GM18520 (cell line): ENCODE measurements around the gene GZMM.
A peak's percentile ranks its signal among the peaks of the same experiment; 100 is the strongest.

ENCODE experiments used
- ATAC-seq: cut with Tn5 transposase; IDR thresholded peaks from one replicate; pipeline ENCODE4 v1.9.1; 2021; ENCODE audit not compliant: unreplicated experiment

GZMM gene

GRCh38 chr19:558770-559439, 15.1 kb downstream of the GZMM start:
- ATAC-seq, result no peak

GRCh38 chr19:560121-560520, 16.3 kb downstream of the GZMM start:
- no peak for ATAC-seq

GRCh38 chr19:566403-566802, 22.6 kb downstream of the GZMM start:
- ATAC-seq, result no peak

- ATAC-seq, result no peak
Measured at GRCh38 chr19:566844-567243, 23.0 kb downstream of the GZMM start.

DNA sequence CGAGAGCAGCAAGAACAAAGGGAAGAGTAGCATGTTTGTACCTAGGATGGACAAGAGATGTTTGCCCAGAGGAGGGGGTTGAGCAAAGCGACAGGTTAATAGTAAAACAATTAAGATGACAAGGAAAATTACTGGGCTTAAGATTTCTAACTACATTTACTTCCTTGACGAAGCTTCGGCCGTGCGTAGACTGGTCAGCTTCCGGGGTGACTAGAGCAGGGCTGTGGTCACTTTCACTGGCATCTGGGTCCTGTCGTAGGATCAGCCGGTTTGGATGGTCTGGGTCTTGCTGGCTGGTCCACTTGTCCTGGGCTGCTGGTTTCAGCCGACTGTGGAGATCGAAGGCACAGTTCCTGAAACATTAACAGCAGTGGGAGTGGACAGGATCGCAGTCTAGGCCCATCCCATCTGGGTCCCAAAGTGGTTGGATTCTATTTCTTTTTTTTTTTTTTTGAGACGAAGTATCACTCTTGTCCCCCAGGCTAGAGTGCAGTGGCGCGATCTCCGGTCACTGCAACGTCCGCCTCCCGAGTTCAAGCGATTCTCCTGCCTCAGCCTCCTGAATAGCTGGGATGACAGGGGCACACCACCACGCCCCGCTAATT, 23.5 kb downstream of the GZMM start:
- ATAC-seq, result no peak

GRCh38 chr19:570251-570686, 26.4 kb downstream of the GZMM start:
- no peak for ATAC-seq

- ATAC-seq, result no peak
Measured at GRCh38 chr19:570937-571565, 27.2 kb downstream of the GZMM start.

GRCh38 chr19:571566-571974, 27.7 kb downstream of the GZMM start:
- no peak for ATAC-seq

DNA sequence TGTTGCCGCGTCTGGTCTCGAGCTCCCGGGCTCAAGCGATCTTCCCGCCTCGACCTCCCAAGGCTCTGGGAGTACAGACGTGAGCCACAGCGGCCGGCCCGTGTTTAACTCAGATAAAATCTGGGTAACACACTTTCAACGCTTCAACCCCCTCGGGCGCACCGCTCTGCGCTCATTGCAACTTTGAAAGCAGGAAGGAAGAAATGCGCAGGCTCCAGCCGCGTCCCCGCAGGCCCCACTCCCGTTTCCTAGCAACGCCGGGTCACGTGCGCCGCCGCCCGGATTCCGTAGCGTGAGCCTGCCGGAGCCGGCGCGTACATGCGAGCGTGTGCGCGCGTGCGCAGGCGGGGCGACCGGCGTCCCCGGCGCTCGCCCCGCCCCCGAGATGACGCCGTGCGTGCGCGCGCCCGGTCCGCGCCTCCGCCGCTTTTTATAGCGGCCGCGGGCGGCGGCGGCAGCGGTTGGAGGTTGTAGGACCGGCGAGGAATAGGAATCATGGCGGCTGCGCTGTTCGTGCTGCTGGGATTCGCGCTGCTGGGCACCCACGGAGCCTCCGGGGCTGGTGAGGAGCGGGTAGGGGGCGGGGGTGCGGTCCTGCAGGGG, 28.4 kb downstream of the GZMM start, which contains the start of gene BSG:
BSG (plus strand) TSS at position 457 of the 603 bp plus-strand sequence; CDS start at position 496, 39 bp downstream.
- peak; percentile 71 for ATAC-seq

DNA sequence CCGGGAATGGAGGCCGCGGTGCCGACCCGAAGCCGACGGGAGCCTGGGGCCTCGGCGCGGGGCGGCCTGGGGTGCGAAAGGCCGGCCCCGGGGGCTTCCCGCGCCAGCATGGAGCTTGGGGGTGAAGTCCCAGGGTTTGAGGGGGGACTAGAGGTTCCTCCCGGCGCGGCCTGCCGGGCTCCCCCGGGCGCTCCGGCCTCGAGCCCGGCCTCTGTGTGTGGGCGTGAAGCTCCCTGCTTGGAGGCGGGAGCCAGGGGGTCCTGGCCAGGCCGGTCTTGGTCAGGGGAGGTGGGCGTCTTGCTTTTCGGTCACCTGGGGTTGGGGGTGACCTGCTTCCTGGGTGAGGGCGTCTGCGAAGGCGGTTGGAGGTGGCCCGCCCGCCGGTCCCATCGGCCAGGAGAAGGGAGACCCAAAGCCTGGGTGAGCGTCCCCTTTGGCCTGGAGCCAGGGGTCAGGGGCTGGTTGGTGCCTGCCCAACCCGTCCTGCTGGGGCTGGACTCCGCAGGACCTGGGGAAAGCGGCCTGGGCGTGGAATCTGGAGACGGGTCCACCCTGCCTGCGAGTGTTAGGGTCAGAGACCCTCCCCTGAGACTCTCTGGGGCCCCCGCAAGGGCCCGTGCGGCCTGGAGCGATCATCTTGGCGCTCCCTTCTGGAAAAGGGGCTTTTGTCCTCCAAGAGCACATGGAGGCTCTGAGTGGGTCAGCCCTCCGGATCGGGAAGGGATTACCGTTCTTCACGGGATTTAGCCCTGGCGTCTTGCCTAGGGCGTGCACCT, 29.1 kb downstream of the GZMM start:
- peak; percentile 17 for ATAC-seq

DNA sequence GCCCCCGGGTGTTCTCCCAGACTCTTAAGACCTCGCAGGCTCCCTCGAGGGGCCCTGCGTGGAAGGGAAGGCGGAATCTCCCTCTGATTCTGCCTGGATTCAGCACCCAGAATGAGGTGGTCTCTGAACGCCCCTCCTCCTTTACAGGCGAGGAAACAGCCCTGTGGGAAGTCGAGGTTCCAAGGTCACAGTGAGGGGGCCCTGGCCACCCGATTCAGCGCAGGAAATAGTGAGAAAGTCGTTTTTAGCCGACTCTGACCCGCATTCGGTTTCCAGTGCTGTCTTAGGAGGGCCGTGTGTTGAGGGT, 29.6 kb downstream of the GZMM start:
- ATAC-seq, result no peak

DNA sequence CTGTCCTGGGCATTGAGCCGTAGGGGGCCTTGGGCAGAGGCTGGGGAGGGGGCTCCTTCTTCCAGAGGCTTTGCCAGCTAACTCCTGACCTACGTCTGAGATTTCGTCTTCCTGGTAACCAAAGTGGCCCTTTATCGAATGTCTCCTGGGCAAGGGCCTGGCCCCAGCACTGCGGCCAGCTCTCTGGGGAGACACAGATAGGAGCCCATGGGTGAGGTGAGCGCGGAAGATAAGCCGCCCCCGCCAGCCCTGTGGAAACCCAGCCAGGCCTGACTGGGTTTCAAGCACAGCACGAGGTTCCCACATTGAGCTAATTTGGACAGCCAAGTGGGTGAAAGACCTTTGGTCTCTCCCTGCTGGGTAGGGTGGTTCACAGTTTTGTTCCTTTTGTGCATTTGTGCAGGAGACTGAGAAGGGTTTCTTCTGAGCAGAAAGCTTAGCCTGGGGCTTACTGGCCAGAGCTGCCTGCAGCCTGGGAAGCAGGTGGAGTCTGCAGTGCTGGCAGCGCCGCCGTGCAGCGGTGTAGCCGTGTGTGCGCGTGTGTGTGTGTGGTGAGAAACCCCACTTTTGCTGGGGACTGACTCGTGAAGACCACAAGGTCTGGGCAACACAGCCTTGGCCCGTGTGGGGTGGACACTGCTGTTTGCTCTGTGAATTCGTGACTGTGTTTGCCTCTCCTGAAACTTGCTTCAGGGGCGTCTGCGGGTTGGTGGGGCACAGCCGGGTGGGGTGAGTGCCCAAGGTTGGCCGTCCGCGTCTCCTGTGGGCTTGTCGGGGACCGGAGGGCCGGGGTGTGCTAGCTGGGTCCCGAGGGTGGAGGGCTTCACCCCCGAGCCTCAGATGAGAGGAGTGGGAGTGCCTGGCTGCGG, 31.0 kb downstream of the GZMM start:
- ATAC-seq, result no peak

DNA sequence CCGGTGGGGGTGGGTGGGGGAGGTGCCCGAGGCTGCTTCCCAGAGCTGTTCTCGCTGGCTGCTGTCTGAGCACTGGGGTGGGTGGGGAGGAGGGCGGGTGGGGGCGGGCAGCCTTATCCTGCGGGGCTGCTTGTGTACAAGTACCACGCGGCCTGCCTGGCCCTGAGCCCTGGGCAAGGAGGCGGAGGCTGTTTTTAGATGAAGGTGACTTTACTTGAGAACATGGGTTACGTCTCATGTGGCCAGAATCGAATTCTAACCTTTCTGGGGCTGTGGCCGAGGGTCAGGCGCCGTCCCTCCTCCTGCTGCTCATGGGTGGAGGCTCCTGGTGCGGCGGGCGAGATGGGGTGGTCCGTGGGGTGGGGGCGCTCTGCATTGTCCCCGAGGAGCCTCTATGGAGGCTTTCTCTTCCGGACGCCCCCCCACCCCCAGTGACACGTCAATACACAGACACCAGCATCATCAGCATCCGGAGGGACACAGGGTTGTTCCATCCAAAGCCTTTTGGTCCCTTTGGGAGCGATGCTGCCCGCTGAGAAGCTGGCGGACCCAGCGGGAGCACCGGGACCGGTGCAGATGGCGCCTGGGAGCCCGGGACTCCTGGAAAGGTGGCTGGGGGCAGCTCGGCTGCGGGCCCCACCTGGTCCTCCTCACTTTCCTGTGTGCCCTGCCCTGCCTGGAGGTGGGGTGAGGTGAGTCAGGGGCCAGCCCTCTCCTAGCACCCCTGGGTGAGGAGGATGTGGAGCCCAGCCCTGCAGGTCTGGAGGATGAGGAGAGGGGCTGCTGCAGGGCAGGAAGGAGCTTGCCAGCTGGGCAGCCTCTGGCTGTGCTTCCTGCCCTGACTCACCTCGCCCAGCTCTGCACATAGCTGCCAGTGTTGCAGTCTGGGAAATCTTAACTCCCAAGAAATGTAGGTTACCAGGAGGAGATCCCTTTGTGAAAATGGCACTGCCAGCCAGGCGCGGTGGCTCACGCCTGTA, 32.0 kb downstream of the GZMM start:
- ATAC-seq, result no peak

GRCh38 chr19:576768-577438, 33.0 kb downstream of the GZMM start:
- ATAC-seq, result no peak

DNA sequence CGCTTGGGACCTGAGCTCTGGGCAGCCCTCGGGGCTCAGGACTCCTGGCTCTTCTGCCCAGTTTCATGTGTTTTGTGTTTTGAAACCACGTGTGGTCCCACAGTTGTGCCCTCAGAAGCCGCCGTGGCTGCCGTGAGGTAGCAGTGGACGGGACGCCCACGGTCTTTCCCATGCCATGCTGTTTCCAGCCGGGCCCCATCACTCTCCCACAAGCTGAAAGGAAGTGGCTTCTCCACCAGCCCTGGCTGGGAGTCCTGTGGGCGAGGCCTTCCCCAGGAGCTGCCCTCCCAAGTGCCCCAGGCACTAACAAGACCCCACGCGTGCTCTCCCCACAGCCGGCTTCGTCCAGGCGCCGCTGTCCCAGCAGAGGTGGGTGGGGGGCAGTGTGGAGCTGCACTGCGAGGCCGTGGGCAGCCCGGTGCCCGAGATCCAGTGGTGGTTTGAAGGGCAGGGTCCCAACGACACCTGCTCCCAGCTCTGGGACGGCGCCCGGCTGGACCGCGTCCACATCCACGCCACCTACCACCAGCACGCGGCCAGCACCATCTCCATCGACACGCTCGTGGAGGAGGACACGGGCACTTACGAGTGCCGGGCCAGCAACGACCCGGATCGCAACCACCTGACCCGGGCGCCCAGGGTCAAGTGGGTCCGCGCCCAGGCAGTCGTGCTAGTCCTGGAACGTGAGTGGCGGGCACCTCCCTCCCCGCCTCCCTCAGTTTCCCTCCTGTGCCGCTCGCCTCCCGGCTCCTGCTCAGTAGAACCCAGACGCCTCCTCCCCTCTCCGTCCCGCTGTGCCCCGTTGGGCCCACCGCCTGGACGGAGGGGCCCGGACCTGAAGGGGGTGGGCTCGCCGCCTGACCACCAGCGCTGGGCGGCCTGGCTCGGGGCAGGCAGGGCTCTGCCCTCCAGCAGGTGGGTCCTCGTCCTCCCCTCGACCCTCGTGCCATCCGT, 33.9 kb downstream of the GZMM start:
- no peak for ATAC-seq

DNA sequence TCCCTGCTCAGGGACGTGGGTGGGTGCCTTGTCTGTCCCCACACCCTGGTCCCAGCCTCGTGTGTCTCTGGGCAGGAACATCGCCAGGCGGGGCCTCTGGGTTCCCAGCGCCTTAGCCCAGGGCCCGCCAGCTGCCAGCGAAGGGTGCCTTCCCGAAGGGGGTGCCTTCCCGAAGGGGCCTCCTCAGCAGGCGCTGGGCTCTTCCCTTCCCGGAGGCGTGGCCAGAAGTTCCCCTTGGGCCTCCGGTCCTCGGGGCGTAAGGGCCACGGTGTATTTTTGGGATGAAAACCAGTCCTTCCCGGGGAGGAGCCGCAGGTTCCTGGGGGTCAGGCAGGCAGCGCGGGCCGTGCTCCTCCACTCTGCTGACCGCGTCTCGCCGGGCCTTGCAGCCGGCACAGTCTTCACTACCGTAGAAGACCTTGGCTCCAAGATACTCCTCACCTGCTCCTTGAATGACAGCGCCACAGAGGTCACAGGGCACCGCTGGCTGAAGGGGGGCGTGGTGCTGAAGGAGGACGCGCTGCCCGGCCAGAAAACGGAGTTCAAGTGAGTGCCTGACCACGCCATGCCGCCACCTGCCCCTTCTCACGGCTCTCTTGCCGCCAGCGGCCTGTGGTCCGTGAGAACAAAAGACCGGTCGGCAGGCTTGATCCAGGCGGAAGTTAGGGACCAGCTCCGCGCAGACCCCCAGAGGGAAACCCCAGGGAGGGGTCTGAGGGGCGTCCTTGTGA, 35.4 kb downstream of the GZMM start:
- no peak for ATAC-seq

DNA sequence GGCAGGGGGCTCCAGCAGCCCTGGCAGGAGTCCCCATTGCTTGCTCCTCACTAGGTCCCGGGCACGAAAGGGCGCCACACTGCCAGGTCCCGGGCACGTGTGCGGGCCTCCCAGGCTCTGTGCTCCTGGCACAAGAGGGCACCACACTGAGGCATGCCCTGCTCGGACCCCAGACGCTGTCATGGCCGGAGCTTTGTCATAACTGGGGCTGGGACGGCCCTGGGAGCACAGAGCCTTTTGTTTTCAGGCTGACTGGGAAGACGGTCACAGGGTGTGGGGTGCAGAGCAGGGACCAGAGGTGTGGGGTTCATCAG, 35.9 kb downstream of the GZMM start:
- ATAC-seq, result no peak
